Measurements from ENCODE around the gene MYO1H. TPM values are rescaled to one million over a fixed set of nuclear protein-coding genes. Genes with fewer than 3 reads are reported as not detected.

The MYO1H gene
- total RNA-seq, 1 experiment from 2014 or later: 0.26 TPM

DNA sequence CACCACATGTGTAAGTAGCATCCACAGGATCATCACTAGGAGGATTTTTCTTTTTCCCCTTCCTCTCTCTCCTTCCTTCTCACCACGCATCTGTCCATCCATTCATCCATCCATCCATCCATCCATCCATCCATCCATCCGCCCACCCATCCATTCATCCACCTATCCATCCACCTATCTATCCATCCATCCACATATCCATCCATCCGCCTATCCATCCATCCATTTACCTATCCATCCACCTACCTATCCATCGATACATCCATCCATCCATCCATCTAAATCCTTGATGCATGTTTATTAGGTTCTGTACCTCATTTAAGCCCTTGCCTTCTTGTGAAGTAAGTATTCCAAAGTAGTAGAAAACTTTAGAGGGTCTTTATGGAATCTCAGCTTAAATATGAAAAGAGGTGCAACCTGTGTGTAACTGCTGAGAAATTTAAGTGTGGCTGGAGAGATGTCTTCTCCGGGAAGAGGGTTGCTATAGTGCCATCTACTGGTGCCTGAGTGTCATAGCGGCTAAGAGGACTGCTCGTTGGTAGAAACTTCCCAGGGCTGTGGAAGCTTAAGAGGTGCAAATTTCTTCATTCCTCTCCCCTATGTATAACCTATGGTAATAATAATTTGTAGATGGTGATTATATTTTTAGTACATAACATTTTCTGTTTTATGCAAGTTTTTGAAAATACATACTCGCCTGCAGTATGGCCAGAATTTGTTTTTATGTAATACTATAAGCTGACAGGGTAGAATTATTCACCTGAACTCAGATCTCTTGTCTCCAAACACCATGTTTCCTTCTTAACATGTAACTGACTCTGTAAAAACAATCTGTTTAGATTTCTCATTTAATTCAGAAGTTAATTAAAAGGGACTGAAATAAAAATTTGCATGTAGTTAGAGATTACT lies 46.0 kb downstream of the MYO1H start:
- no peak overlapping the region for H4K91ac ChIP-seq (ENCODE audit: insufficient read length, low read depth, low read length)
- no peaks in the 10 kb centered on the region for H4K20me1 ChIP-seq (ENCODE audit: control insufficient read depth, insufficient read depth, insufficient read length)
- no peak overlapping the region for H3K18ac ChIP-seq (ENCODE audit: insufficient read length, low read depth, low read length)
- no peak overlapping the region for H3K4me2 ChIP-seq (ENCODE audit: insufficient read depth, insufficient read length, low read length)
- Mint-ChIP-seq H3K4me3 (no peak overlapping the region), H3K27me3 (ENCODE audit: low read depth) (peaks cover 14% of the 10 kb centered on the region), H3K27ac (no peak overlapping the region), H3K4me1 (no peaks in the 10 kb centered on the region), H3K36me3 (ENCODE audit: insufficient read depth in 1 of 3, low read depth in 3 of 3) (no peaks in the 10 kb centered on the region), H3K9me3 (peaks cover 0 to under 1% of the 10 kb centered on the region in 2 experiments; a peak in 1 of 5 replicates)
- H3K79me2 ChIP-seq (ENCODE audit: insufficient read depth, low read length): no peaks in the 10 kb centered on the region
- no peak overlapping the region for H2BK20ac ChIP-seq (ENCODE audit: low read depth, low read length, poor library complexity, severe bottlenecking)
- no peak overlapping the region for H2BK15ac ChIP-seq (ENCODE audit: low read depth, low read length)
- no peak overlapping the region for H2BK120ac ChIP-seq (ENCODE audit: low read depth, low read length, poor library complexity, severe bottlenecking)
- no peak overlapping the region for H3K56ac ChIP-seq (ENCODE audit: insufficient read length, low read depth, low read length)
- TF ChIP-seq, protein P1, sequence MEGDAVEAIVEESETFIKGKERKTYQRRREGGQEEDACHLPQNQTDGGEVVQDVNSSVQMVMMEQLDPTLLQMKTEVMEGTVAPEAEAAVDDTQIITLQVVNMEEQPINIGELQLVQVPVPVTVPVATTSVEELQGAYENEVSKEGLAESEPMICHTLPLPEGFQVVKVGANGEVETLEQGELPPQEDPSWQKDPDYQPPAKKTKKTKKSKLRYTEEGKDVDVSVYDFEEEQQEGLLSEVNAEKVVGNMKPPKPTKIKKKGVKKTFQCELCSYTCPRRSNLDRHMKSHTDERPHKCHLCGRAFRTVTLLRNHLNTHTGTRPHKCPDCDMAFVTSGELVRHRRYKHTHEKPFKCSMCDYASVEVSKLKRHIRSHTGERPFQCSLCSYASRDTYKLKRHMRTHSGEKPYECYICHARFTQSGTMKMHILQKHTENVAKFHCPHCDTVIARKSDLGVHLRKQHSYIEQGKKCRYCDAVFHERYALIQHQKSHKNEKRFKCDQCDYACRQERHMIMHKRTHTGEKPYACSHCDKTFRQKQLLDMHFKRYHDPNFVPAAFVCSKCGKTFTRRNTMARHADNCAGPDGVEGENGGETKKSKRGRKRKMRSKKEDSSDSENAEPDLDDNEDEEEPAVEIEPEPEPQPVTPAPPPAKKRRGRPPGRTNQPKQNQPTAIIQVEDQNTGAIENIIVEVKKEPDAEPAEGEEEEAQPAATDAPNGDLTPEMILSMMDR (conservative IDR thresholded peaks at IDR 0.05): peak; percentile 92
- no peak overlapping the region for H3T11ph ChIP-seq (ENCODE audit: low read length)
- WGBS (ENCODE audit: extremely low coverage, insufficient read length, low lambda C conversion rate): 100% methylated on average over 2 of the region's 8 CpGs
- no peaks in the 10 kb centered on the region for H3K23me2 ChIP-seq (ENCODE audit: insufficient read length, low read depth, low read length, poor library complexity, severe bottlenecking)
- H2BK5ac ChIP-seq (ENCODE audit: insufficient read length, low read length): no peak overlapping the region
- H2BK12ac ChIP-seq (ENCODE audit: insufficient read length, low read depth, low read length): no peak overlapping the region
- H2AK5ac ChIP-seq (ENCODE audit: insufficient read length, low read length): no peak overlapping the region
- H3K23ac ChIP-seq (ENCODE audit: insufficient read length, low read depth, low read length): no peak overlapping the region
- H4K5ac ChIP-seq (ENCODE audit: insufficient read length, low read depth, low read length): no peak overlapping the region
- DNase-seq: peak; percentile 46
- no peaks in the 10 kb centered on the region for H3K4me1 ChIP-seq (ENCODE audit: insufficient read depth, low read length)
- no peak overlapping the region for H2AFZ ChIP-seq (ENCODE audit: low read length)
- no peaks in the 10 kb centered on the region for H3K27me3 ChIP-seq (ENCODE audit: insufficient read depth, low read length)
- no peak overlapping the region for H3K14ac ChIP-seq (ENCODE audit: insufficient read depth, low read length)
- H4K8ac ChIP-seq (replicated peaks; ENCODE audit: insufficient read length, low read depth, low read length): no peak overlapping the region
- no peak overlapping the region for H3K27ac ChIP-seq (ENCODE audit: insufficient read length, low read depth, low read length)
- no peak overlapping the region for H3K9ac ChIP-seq (ENCODE audit: extremely low read depth, insufficient read length, low read length)
- H3K79me1 ChIP-seq (ENCODE audit: insufficient read depth, low read depth, low read length, poor library complexity, severe bottlenecking): no peaks in the 10 kb centered on the region
- no peaks in the 10 kb centered on the region for H3K9me3 ChIP-seq (ENCODE audit: control insufficient read depth, low read depth, low read length)
- no peak overlapping the region for H3K4ac ChIP-seq (ENCODE audit: low read depth, low read length)

Data from H9 (cell line).